Subcutaneous abdominal adipose tissue (tissue), 5 donors: ENCODE results near the gene ACVR1.

Experiments
- H3K27ac ChIP-seq: one replicate; pipeline ENCODE4 v1.7.0; 2013; ENCODE audit warnings: low read depth, mild to moderate bottlenecking, inconsistent platforms, low read length, moderate library complexity
- H3K27me3 ChIP-seq, 5 donors: one replicate each; pipeline ENCODE4 v1.7.0; 2013; ENCODE audit warnings: low read length in 5 of 5, inconsistent platforms in 1 of 5; ENCODE audit not compliant: control insufficient read depth in 5 of 5, insufficient read depth in 4 of 5
- H3K36me3 ChIP-seq, 5 donors: one replicate each; pipeline ENCODE4 v1.7.0; 2013; ENCODE audit warnings: low read length in 5 of 5; ENCODE audit not compliant: control insufficient read depth in 5 of 5, insufficient read depth in 5 of 5
- H3K4me1 ChIP-seq, 5 donors: one replicate each; pipeline ENCODE4 v1.7.0; 2013; ENCODE audit warnings: low read length in 5 of 5, mild to moderate bottlenecking in 3 of 5, moderate library complexity in 1 of 5; ENCODE audit not compliant: control insufficient read depth in 5 of 5, insufficient read depth in 5 of 5
- H3K4me3 ChIP-seq, 5 donors: one replicate each; pipeline ENCODE4 v1.7.0; 2013; ENCODE audit warnings: low read length in 5 of 5, low read depth in 1 of 5
- H3K9ac ChIP-seq, 5 donors: one replicate each; pipeline ENCODE4 v1.7.0; 2013; ENCODE audit warnings: low read length in 5 of 5, mild to moderate bottlenecking in 4 of 5, moderate library complexity in 3 of 5
- H3K9me3 ChIP-seq, 5 donors: one replicate each; pipeline ENCODE4 v1.7.0; 2013; ENCODE audit warnings: low read length in 5 of 5; ENCODE audit not compliant: control insufficient read depth in 5 of 5
- donor health status: healthy.
- donor health status: healthy.
- donor health status: healthy.
- donor health status: healthy.
- donor health status: healthy.

Gene ACVR1

DNA sequence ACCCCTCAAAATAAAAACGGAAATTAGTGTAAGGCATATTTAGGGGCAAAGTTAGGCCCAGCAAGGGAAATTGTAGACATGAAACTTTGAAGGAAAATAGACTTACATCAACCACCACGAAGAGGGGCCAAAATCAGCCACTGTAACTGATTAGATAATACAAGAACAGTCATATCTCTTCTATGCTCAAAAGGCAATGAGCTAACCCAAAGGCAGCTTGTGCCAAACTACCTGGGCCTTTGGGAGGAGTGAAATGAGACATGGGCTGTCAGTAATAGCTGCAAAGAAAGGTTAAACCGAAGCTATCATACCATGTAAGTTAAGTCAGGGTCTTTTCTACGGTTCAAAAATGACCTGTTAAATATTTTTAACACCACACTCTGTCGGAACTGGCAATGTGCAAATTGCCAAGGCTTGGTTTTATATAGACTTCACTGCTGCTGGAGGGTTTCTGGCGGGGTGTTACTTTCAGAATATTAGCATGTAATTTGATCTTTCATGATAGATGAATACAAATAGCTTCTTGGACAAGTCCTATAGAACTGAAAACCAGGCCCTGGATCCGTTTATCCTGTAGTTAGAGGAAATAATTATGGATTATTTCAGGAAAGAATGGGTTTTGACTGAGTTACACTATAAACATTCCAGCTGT is 69.6 kb downstream of the ACVR1 start:
- Histone ChIP-seq H3K27me3 (no peaks in the 10 kb centered on the region), H3K4me3 (no peak overlapping the region), H3K9me3 (no peaks in the 10 kb centered on the region), H3K36me3 (peaks cover 0 to 2% (median 0%) of the 10 kb centered on the region in 5 donors), H3K27ac (no peak overlapping the region), H3K4me1 (peaks cover 0 to 15% (median 4%) of the 10 kb centered on the region in 5 donors), H3K9ac (no peak overlapping the region)

DNA sequence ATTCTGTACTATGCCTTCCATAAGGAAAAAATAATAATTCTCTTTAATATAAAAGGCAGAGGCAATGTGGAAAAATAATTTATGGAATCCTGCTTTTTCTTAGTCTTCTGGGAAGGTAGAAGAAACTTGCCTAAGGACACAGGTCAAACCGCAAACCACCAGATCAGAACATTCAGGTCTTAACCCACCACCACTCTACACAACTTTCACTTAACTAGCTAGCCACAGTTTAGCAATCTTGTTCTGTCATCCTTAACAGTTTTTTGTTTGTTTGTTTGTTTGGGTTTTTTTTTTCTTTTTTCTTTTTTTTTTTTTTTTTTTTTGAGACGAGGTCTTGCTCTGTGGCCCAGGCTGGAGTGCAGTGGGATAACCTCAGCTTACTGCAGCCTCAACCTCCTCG is 70.6 kb downstream of the ACVR1 start:
- H3K9me3 ChIP-seq: no peaks in the 10 kb centered on the region
- no peak overlapping the region for H3K27ac ChIP-seq
- no peak overlapping the region for H3K9ac ChIP-seq
- H3K27me3 ChIP-seq: no peaks in the 10 kb centered on the region
- H3K4me3 ChIP-seq: no peak overlapping the region
- peaks cover 0 to 15% (median 4%) of the 10 kb centered on the region in 5 donors for H3K4me1 ChIP-seq
- H3K36me3 ChIP-seq: no peaks in the 10 kb centered on the region

DNA sequence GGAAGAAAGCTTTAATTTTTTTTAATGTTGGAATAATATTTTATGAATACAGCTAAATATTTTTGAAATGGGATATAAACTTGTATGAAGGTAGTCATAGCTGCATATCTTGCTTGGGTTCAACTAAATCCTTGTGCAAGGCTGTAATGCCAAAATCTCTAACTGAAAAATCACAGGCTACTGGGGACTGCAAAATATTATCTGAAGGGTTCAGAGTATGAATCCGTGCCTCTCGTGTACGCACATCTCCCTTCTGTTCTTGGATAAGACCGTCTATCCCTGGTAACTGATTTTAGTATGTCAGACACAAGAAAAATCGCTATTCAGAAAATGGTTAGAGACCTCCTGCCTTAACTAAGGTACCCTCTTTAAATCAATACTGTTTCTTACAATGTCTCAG is 71.8 kb downstream of the ACVR1 start:
- H3K36me3 ChIP-seq: no peaks in the 10 kb centered on the region
- no peaks in the 10 kb centered on the region for H3K9me3 ChIP-seq
- H3K27ac ChIP-seq: no peak overlapping the region
- no peak overlapping the region for H3K9ac ChIP-seq
- H3K4me1 ChIP-seq: peaks cover 0 to 11% (median 4%) of the 10 kb centered on the region in 5 donors
- no peak overlapping the region for H3K4me3 ChIP-seq
- H3K27me3 ChIP-seq: no peaks in the 10 kb centered on the region

GRCh38 chr2:157803952-157804351 is 72.2 kb downstream of the ACVR1 start:
- no peak overlapping the region for H3K9ac ChIP-seq
- H3K36me3 ChIP-seq: no peaks in the 10 kb centered on the region
- no peak overlapping the region for H3K4me3 ChIP-seq
- H3K9me3 ChIP-seq: no peaks in the 10 kb centered on the region
- H3K4me1 ChIP-seq: peaks cover 0 to 9% (median 4%) of the 10 kb centered on the region in 5 donors
- no peak overlapping the region for H3K27ac ChIP-seq
- no peaks in the 10 kb centered on the region for H3K27me3 ChIP-seq

DNA sequence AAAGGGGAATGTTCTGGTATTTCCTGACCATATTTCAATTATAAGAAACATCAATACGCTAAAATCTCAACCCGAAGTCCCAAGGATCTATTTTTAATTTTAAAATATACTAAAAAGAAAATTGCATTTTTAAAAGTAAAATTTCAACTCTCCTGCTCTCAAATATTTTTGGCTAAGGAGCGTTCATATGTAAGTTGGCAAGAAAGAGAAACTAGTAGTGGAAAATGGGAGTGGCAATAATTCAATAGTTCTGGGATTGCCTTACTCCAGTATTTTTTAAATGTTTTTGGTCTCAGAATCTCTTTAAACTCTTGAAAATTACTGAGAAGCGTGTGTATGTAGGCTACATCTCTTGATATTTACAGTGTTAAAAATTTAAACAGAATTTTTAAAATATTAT is 72.7 kb downstream of the ACVR1 start:
- H3K27ac ChIP-seq: no peak overlapping the region

GRCh38 chr2:157800838-157801495 is 75.2 kb downstream of the ACVR1 start:
- peaks cover 0 to 12% (median 7%) of the 10 kb centered on the region in 5 donors for H3K36me3 ChIP-seq
- H3K27me3 ChIP-seq: no peaks in the 10 kb centered on the region
- no peak overlapping the region for H3K27ac ChIP-seq
- H3K4me3 ChIP-seq: no peak overlapping the region
- H3K9ac ChIP-seq: no peak overlapping the region
- no peaks in the 10 kb centered on the region for H3K9me3 ChIP-seq
- no peaks in the 10 kb centered on the region for H3K4me1 ChIP-seq

More for the DNA sequence above, 72.7 kb downstream of the ACVR1 start:
- Histone ChIP-seq H3K4me3 (no peak overlapping the region), H3K9me3 (no peaks in the 10 kb centered on the region), H3K4me1 (peaks cover 0 to 6% (median 3%) of the 10 kb centered on the region in 5 donors), H3K9ac (no peak overlapping the region), H3K36me3 (no peaks in the 10 kb centered on the region), H3K27me3 (no peaks in the 10 kb centered on the region)

- H3K27me3 ChIP-seq: no peaks in the 10 kb centered on the region
- no peak overlapping the region for H3K27ac ChIP-seq
- no peaks in the 10 kb centered on the region for H3K9me3 ChIP-seq
- peaks cover 0 to 14% (median 5%) of the 10 kb centered on the region in 5 donors for H3K36me3 ChIP-seq
- H3K9ac ChIP-seq: no peak overlapping the region
- H3K4me3 ChIP-seq: no peak overlapping the region
- peaks cover 4 to 20% (median 16%) of the 10 kb centered on the region in 5 donors for H3K4me1 ChIP-seq
Measured at GRCh38 chr2:157793053-157793612, 83.0 kb downstream of the ACVR1 start.

DNA sequence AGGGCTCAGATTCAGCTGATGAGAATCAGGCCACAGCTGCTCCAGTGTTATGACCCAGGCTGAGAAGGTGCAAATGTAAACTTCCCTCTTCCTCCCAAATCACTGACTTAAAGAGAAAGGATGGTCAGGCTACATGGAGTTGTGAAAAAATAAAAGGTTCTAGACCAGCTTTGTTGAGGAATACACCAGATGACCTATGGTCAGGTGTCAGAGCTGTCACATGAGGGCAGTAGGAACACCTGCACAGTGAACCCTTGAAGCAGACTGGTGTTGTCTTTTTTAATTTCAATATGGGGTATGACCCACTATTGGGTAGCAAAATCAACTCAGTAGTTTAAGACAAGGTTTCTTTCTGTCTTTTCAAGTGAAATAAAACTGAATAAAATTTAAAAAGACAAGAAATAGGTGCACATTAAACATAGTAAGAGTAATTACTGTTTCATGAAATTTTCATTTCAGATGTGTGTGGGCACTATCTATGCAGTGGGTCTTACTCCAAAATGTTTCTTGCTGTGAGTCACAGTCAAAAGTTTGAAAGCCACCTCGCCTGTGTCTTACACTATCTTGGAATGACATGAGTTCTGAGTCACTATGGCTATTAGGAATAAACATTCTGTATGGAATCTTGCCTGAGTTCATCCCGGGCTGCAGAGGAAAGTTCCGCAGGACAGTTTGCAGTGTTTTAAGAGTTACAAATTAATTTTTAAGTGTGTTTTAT is 83.6 kb downstream of the ACVR1 start:
- Histone ChIP-seq H3K27me3 (no peaks in the 10 kb centered on the region), H3K9me3 (no peaks in the 10 kb centered on the region), H3K9ac (no peak overlapping the region), H3K4me3 (no peak overlapping the region), H3K4me1 (peaks cover 4 to 25% (median 16%) of the 10 kb centered on the region in 5 donors), H3K36me3 (peaks cover 0 to 8% (median 2%) of the 10 kb centered on the region in 5 donors), H3K27ac (no peak overlapping the region)

GRCh38 chr2:157790780-157791179 is 85.3 kb downstream of the ACVR1 start:
- Histone ChIP-seq H3K9ac (no peak overlapping the region), H3K36me3 (peaks cover 0 to 2% (median 0%) of the 10 kb centered on the region in 5 donors), H3K27ac (no peak overlapping the region), H3K9me3 (no peaks in the 10 kb centered on the region), H3K27me3 (no peaks in the 10 kb centered on the region), H3K4me1 (peaks cover 4 to 25% (median 16%) of the 10 kb centered on the region in 5 donors), H3K4me3 (no peak overlapping the region)
